Gastroesophageal sphincter (tissue), 4 donors: ENCODE data around the gene ELOA. TPM values are rescaled to one million over a fixed set of nuclear protein-coding genes. Genes with fewer than 3 reads are reported as not detected.
A peak's percentile ranks its signal among the peaks of the same experiment; 100 is the strongest.

Source experiments
- ATAC-seq: fragments of 150-250 bp; one replicate; pipeline ENCODE4 v1.9.1; 2016; ENCODE audit warnings: mild to moderate bottlenecking, moderate library complexity
- H3K27ac ChIP-seq, 4 donors: fragments of 200-600 bp; sonication (generic) in 3 of 4; 1 replicate in 3 of 4; 2 replicates in 1 of 4; pipeline ENCODE4 v1.5.1; 2016 to 2019
- H3K27me3 ChIP-seq: fragments of 200-600 bp; sonication (generic); one replicate; pipeline ENCODE4 v1.5.1; 2019
- H3K36me3 ChIP-seq, 2 donors: fragments of 200-600 bp; sonication (generic); one replicate each; pipeline ENCODE4 v1.5.1; 2019; ENCODE audit warnings: control low read depth in 1 of 2
- H3K4me1 ChIP-seq, 3 donors: fragments of 200-600 bp; sonication (generic); 1 replicate in 2 of 3; 2 replicates in 1 of 3; pipeline ENCODE4 v1.5.1; 2016 to 2019; ENCODE audit warnings: control low read depth in 2 of 3
- H3K4me3 ChIP-seq, 2 donors: fragments of 200-600 bp; sonication (generic); one replicate each; pipeline ENCODE4 v1.5.1; 2019; ENCODE audit warnings: mild to moderate bottlenecking in 1 of 2, moderate library complexity in 1 of 2
- H3K9me3 ChIP-seq, 3 donors: fragments of 200-600 bp; sonication (generic); one replicate each; pipeline ENCODE4 v1.5.1; 2017 to 2019; ENCODE audit warnings: control low read depth in 2 of 3
- CTCF ChIP-seq, 4 experiments: fragments of 200-600 bp in 2 of 4; fragments of 450-650 bp in 2 of 4; sonication (generic) in 1 of 4; IDR thresholded peaks; one replicate each; pipeline ENCODE4 v1.5.1; 2017 to 2019; ENCODE audit warnings: antibody characterized with exemption in 4 of 4, mild to moderate bottlenecking in 2 of 4, moderate library complexity in 2 of 4
- EP300 ChIP-seq: sonication (generic); formaldehyde crosslinking; IDR thresholded peaks from one replicate; pipeline ENCODE4 v1.6.1; 2017; ENCODE audit warnings: antibody characterized with exemption, mild to moderate bottlenecking
- POLR2A ChIP-seq, 2 donors: fragments of 450-650 bp; IDR thresholded peaks; one replicate each; pipeline ENCODE4 v1.6.1; 2017; ENCODE audit warnings: antibody characterized with exemption in 2 of 2, mild to moderate bottlenecking in 2 of 2, moderate library complexity in 1 of 2
- POLR2AphosphoS5 ChIP-seq: sonication (generic); formaldehyde crosslinking; IDR thresholded peaks from one replicate; pipeline ENCODE4 v1.6.1; 2017; ENCODE audit warnings: antibody characterized with exemption
- WGBS, 2 donors: methylation state at CpG; one replicate each; pipeline ENCODE4 v1.1.5; 2018; ENCODE audit warnings: low coverage in 1 of 2; 5-methylcytosine and 5-hydroxymethylcytosine counted together
- total RNA-seq, 4 donors: library from RNA; depleted of rRNA; stranded (reverse); fragments of >200 nt; gene quantifications; one replicate each; pipeline ENCODE4 v1.1.0, GENCODE V29; 2016

The ELOA gene
- total RNA-seq, 4 donors from 2014 or later: 37.8 to 41.9 (median 41.4) TPM

DNA sequence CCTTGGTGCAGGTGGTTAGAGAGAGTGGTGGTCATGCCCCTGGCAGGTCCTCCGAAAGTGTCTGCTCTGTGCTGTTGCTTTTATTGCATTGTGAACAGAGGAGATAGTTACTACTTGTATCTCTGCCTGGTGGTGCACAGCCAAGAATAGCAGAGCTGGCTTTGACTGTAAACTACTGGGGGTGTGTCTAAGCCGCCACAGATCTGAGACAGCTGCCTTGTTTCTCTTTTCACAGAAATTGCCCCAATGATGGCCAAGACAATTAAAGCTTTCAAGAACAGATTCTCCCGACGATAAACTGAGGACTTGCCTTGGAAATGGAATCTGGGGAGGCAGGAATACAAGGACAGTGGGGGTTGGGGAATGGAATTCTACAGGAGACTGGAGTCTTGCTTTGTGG, 16.0 kb downstream of the ELOA start:
- ATAC-seq: no peak
- peaks cover 0 to 91% of the 10 kb centered on the region in 2 donors for H3K36me3 ChIP-seq
- H3K4me3 ChIP-seq: no peak overlapping the region
- no peaks in the 10 kb centered on the region for H3K27me3 ChIP-seq
- TF ChIP-seq POLR2AphosphoS5: no peak
- peak overlapping the region in 2 of 4 donors; percentile 38 to 42 for H3K27ac ChIP-seq
- WGBS, 2 donors: 33 to 63% methylated on average over 2 to 4 of the region's 4 CpGs
- H3K9me3 ChIP-seq: no peaks in the 10 kb centered on the region
- H3K4me1 ChIP-seq: peaks cover 0 to 35% (median 4%) of the 10 kb centered on the region in 3 donors

DNA sequence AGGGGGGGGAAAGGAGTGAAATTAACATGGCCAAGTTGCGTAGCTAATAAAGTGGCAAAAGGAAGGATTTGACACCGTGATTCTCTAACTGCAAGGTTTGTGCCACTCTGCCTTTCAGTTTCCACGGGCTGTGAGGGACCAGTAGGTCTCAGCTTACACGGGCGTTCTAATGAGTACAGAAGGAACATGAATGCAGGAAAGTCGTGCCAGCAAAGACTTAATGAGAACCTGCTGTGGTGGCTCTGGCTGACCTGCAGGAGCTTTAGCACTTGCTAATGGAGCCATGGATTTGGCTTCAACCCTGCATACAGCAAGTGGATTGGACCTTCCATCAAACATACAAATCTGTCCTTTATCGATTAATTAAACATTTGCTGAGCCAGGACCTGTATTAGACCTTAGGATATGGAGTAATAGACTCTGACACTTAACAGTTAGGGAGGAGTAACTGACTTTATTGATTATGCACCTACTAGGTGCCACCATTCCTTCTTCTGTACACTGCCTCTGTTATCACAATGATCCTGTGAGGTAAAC, 19.8 kb downstream of the ELOA start:
- Histone ChIP-seq H3K4me1 (peaks cover 0 to 36% (median 4%) of the 10 kb centered on the region in 3 donors), H3K27ac (peak overlapping the region in 2 of 4 donors; percentile 44 to 53), H3K36me3 (peaks cover 0 to 79% of the 10 kb centered on the region in 2 donors), H3K4me3 (no peak overlapping the region), H3K27me3 (no peaks in the 10 kb centered on the region), H3K9me3 (no peaks in the 10 kb centered on the region)
- TF ChIP-seq POLR2AphosphoS5: no peak
- TF ChIP-seq EP300: no peak
- no peak for TF ChIP-seq CTCF (IDR thresholded peaks at IDR 0.05)
- TF ChIP-seq POLR2A (IDR thresholded peaks at IDR 0.05): no peak
- 75 to 77% methylated on average over 3 to 5 of the region's 7 CpGs for WGBS, 2 donors
- ATAC-seq: no peak

- Histone ChIP-seq H3K27me3 (no peaks in the 10 kb centered on the region), H3K36me3 (peaks cover 0 to 60% of the 10 kb centered on the region in 2 donors), H3K27ac (no peak overlapping the region), H3K9me3 (no peaks in the 10 kb centered on the region), H3K4me3 (no peak overlapping the region), H3K4me1 (peaks cover 0 to 20% (median 0%) of the 10 kb centered on the region in 3 donors)
- no peak for TF ChIP-seq CTCF (IDR thresholded peaks at IDR 0.05)
- no peak for TF ChIP-seq EP300
- no peak for TF ChIP-seq POLR2AphosphoS5
- no peak for TF ChIP-seq POLR2A (IDR thresholded peaks at IDR 0.05)
- WGBS, 2 donors: 42 to 59% methylated on average over 5 of the region's 5 CpGs
- no peak for ATAC-seq
These were observed 25.5 kb downstream of the ELOA start for GRCh38 chr1:23768733-23769132.

DNA sequence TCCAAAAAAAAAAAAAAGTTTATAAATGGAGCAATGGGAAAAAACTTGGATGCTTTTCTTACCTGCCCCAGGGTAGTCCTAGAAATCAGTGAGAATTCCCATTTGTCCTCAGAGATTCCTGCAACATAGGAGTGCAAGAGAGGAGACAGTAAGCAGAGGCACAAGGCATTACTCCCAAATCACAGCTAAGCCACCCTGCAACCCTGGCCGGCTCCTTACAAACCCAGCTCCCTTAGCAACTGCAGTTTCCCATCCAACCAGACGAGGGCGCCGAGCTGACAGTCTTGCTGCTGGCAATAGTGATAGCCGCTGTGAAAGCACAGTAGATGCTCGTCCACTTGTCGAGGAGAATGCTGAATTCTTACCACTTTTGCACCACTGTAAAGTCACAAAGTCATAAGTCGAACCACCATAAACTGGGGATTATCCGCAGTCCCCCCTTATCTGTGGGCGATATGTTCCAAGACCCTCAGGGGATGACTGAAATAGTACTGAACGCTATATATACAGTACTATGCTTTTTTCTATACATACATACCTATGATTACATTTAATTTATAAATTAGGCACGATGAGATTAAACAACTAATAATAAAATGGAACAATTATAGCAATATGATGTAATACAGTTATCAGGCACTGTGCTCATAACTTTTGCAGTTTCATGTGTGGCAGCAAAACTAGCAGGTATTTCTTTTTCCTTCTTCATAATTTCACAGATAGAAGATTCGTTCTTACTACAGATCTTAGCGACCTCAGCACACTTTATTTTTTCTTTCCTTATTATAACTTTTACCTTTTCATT, 29.0 kb downstream of the ELOA start:
- H3K27ac ChIP-seq: no peak overlapping the region
- TF ChIP-seq POLR2A (IDR thresholded peaks at IDR 0.05) (no peak), CTCF (IDR thresholded peaks at IDR 0.05) (peak; percentile 78 to 91 (median 80))
- H3K4me3 ChIP-seq: no peak overlapping the region
- 12 to 18% methylated on average over 9 to 11 of the region's 14 CpGs for WGBS, 2 donors
- ATAC-seq: peak; percentile 84
- H3K4me1 ChIP-seq: peaks cover 0 to 28% (median 1%) of the 10 kb centered on the region in 3 donors
- peaks cover 0 to 40% of the 10 kb centered on the region in 2 donors for H3K36me3 ChIP-seq
- H3K9me3 ChIP-seq: no peaks in the 10 kb centered on the region
- H3K27me3 ChIP-seq: no peaks in the 10 kb centered on the region

DNA sequence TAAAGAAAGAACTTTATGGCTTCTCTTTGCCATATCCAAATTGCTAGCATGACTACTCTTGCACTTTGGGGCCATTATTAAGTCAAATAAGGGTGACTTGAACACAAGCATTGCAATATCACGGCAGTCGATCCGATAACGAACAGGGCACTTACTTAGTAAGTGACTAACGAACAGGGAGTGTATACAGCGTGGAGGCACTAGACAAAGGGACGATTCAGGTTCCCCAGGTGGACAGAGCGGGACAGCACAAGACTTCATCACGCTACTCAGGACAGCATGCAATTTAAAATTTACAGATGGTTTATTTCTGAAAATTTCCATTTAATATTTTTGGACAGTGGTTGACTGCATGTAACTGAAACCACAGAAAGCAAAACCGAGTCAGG, 29.6 kb downstream of the ELOA start:
- no peak for ATAC-seq
- Histone ChIP-seq H3K27me3 (no peaks in the 10 kb centered on the region), H3K9me3 (no peaks in the 10 kb centered on the region), H3K27ac (no peak overlapping the region), H3K4me1 (peaks cover 0 to 34% (median 5%) of the 10 kb centered on the region in 3 donors), H3K36me3 (peaks cover 0 to 35% of the 10 kb centered on the region in 2 donors), H3K4me3 (no peak overlapping the region)
- TF ChIP-seq EP300 (no peak), POLR2A (IDR thresholded peaks at IDR 0.05) (no peak), POLR2AphosphoS5 (no peak), CTCF (IDR thresholded peaks at IDR 0.05) (no peak)
- 84 to 87% methylated on average over 4 to 10 of the region's 10 CpGs for WGBS, 2 donors
